HG02798 (cell line): Measurements from ENCODE around the gene PPCDC.

ENCODE experiments used
- ATAC-seq: cut with Tn5 transposase; IDR thresholded peaks from one replicate; pipeline ENCODE4 v1.9.1; 2021; ENCODE audit warnings: mild to moderate bottlenecking; ENCODE audit not compliant: unreplicated experiment, poor library complexity

PPCDC gene

DNA sequence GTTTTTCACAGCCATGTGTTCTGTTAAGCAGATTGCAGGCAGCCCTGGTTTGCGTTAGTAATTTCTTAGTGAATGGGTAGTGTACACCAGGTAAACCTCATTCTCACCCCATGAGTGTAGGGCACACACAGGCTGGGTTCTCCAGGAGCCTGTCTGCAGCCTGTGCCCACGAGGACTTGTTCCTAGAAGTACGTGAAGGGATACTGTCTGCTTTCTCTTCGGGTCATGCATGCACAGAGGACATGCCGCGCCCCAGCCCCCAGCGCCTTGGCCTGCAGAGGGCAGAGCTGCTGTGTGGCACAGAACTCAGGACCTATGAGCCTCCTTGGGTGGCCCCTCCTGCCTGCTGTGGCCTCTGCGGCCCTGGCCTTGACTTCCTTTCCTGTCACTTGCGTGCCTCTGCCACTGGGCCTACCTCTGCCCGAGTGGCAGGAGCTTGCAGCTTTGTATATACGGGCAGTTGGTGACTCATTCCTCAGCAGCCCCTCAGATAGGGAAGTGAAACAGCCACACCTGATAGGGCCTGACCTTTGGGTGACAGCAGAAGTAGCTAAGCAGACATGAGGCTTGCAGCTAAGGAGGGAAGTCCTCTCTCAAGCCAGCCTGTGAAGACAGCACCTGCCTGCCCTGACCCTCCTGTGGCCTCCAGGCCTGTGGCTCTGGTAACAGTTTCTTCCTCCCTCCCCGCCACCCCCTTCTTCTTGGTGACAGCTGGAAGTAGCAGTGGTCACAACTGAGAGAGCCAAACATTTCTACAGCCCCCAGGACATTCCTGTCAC is 19.5 kb downstream of the PPCDC start:
- peak; percentile 79 for ATAC-seq

DNA sequence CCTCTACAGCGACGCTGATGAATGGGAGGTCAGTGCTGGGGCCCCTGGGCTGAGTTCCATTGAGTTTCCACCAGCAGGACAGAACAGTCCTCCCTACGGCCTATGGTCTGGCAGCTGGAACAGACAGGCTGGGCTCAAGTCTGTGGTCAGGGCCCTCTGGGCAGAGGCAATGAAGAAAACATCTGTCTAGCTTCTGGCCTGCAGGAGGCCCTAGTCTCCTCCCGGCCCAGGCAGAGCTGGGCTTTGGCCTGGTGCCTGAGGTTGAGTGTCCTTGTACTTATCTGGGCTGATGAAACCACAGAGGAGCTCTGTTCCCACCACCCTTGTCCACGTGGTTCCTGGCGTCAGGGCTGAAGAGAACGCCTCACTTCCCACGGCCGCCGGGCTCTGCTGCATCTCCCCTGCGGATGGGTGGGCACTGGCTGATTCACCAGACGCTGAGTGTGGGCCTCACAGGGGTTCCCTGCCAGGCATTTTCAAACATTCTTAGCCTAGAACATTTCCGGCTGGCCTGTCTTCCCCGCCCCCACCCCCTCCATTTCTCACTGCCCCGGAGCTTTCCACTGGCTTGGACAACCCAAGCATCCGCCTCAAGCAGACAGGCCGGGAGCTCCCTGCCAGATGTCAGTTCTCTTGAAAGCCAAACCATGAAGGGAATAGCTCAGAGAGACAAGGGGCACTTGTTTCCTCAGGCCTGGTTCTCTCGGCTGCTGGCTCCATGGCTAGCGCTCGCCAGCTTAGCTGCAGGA is 20.3 kb downstream of the PPCDC start:
- peak; percentile 30 for ATAC-seq

DNA sequence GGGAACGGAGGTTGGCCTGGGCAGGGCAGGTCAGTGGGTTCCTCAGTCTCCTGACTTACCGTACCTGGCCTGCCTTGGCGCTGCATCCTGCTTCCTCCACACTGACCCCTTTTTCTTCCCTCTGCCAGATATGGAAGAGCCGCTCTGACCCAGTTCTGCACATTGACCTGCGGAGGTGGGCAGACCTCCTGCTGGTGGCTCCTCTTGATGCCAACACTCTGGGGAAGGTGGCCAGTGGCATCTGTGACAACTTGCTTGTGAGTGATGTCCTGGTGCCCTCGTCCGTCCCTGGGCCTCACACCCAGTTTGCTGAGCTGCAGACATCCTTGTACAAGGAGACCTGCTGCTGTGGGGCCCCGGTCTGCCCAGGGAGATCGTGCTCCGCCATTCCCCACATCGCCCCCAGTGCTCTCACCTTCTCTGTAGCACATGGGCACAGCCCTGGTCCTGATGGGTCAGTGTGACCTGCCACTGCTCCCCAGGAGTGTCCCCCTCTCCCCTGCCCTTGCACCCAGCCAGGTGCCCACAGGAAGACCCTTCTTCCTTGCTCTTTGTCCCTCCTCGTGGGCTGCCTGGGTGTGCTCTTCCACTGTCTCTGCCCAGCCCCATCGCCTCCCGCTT is 21.0 kb downstream of the PPCDC start:
- no peak for ATAC-seq

DNA sequence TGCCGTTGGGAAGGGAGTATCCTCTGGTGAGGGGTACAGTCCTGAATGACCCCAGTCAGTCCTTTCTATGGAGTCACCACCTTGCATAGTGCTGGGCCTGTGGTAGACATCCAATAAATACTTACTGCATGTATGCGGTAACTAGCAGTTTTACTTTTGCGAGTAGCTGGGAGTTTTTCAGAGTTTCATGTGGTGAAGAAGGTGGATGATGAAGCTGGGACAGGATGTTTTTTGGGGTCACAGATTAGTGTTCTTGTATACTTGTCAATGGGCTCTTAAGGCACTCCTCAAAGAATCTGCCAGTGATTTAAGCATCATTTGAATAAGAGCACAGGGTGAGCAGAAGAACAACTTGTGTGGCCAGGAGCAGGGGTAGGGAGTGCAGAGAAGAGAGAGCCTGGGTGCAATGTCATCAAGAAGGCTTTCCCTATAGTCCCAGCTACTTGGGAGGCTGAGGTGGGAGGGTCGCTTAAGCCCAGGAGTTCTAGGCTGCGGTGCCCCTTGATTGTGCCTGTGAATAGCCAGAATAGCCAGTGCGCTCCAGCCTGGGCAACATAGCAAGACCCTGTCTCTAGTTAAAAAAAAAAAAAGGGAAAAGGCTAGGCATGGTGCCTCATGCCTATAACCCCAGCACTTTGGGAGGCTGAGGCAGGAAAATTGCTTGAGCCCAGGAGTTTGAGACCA is 22.1 kb downstream of the PPCDC start:
- ATAC-seq = no peak

DNA sequence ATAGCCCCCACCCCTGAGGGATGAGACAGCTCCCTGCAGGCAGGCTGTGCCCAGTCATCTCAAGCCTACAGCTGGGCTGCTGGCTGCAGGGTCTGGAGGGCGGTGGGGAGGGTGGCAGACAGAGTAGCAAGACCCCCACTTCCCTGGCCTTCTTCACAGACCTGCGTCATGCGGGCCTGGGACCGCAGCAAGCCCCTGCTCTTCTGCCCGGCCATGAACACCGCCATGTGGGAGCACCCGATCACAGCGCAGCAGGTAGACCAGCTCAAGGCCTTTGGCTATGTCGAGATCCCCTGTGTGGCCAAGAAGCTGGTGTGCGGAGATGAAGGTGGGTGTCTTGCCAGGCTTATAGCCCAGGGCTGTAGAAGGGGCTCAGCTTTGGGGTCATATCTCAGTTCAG is 25.0 kb downstream of the PPCDC start:
- ATAC-seq = no peak

DNA sequence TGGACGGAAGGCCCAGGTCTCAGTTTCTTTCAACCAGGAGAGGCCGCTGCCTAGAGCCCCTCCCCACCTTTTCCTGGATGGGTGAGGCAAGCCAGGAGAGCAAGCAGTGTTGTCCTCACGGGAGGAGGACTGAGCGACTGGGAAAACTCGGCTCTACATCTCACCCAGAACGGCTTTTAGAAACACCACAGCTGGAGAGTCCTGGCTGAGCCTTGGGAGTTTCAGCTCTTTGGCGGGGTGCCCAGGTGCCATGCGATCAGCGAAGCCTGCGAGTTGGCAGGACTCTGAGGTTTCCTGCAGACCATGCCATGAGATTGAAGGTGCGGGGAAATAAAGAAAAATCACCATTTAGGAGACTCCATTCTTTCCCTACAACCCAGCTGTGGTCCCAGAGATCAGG is 26.0 kb downstream of the PPCDC start:
- no peak for ATAC-seq

DNA sequence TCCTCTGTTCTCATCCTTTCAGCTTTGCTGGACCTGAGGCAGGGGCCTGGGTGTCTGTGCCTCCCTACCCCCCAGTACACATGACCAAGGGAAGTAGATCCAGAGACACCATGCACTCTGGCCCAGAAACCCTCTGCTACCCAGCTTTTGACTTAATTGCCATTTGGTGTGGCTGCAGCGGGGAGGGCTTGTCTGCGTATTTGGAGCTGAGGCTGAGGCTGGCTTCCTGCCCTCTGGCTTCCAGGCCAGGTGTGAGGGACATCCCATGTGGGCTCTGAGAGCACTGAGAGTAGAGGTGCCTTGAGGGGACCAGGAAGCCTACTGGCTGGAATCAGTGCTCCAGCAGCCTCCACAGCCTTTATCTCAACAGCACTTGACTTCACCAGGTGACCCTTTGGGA is 26.9 kb downstream of the PPCDC start:
- no peak for ATAC-seq

DNA sequence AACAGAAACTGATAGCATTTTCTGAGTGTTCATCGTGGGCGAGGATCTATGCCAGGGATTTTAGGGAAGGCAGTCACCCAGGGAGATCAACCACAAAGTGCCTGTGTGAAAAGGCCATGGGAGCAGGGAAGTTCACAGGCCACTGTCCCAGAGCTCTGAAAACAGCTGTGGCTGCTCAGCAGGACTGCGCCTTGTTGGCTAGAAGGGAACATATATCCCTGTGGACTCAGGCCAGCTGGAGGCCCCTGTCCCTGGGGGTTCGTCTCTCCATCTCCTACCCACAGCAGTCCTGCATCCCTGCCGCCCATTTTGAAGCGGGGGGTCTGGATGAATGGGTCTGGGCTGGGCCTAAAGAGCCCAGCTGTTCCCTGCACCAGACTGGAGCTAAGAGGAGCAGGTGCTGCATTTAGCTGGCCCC is 27.8 kb downstream of the PPCDC start:
- ATAC-seq = no peak

DNA sequence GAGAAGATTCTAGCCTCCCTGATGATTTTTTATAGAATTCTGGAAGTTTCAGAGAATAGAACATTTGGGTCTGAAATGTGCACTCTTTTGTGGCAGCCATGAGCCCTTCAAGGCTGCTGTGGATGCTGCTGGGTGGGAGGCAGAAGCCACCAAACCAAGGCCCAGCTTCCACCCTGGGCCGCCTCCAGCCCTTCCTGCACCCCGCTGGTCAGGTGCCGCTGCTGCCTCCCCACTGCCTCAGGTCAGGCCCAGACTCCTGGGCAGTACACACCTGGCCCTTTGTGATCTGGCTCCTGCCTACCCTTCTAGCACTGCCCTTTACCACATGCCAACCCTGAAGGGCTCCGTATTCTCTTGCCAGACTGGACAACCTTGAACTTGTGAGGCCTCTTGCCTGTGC is 28.3 kb downstream of the PPCDC start:
- no peak for ATAC-seq

DNA sequence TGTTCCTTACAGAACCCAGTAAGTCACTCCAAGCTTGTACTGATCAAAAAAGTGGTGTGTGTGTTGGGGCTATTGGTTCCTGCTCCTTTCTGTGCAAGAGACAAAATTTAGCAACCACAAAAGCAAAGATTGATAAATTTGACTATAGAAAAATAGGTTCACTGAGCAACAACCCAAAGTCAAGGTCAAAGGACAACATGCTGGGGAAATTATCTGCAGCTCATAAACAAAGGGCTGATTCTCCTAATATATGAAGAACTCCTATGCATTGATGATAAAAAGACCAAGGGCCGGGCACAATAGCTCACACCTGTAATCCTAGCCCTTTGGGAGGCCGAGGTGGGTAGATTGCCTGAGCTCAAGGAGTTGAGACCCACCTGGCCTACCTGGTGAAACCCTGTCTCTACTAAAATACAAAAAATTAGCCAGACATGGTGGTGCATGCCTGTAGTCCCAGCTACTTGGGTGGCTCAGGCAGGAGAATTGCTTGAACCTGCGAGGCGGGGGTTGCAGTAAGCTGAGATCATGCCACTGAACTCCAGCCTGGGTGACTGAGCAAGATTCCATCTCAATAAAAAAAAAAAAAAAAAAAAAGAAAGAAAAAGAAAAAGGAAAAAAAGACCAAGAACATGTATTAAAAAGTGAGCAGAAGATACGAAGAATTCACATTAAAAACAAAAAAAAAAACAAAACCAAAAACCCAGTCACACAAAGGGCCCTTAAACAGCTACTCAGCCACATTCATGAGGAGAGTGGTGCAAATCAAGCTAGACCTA is 29.8 kb downstream of the PPCDC start:
- no peak for ATAC-seq

DNA sequence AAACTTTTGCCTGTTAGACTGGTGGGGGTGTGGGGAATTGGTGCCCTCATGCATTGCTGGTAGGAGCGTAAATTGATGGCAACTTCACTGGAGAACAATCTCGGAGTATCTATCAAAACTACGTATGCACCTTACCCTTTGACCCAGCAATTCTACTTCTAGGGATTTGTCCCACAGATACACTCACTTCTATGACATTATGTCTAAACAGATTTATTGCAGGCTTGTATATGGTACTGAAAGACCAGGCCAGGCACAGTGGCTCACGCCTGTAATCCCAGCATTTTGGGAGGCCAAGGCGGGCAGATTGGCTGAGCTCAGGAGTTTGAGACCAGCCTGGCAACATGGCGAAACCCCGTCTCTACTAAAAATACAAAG is 30.3 kb downstream of the PPCDC start:
- ATAC-seq = no peak

DNA sequence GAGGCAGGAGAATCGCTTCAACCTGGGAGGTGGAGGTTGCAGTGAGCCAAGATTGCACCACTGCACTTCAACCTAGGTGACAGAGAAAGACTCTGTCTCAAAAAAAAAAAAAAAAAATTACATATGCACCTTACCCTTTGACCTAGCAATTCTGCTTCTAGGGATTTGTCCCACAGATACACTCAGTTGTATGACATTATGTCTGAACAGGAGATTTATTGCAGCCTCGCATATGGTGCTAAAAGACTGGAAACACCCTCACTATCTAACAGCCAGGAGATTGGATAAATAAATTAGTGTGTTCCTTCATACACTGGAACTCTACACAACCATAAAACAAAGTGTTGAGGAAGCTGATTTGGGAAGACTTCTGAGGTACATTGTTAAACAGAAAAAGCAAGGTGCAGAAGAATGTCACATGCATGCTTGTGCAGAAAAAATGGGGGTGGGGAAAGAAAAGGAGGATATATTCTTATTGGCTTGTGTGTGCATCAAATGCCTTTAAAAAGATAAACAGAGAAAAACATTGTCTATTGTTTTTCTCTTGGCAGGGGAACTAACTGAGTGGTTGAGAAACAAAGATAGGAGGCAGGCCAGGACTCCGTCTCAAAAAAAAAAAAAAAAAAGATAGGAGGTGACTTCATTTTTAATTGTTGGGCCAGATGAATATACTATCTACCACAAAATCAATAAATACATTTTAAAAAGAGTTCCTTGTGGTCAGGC is 30.9 kb downstream of the PPCDC start:
- no peak for ATAC-seq

DNA sequence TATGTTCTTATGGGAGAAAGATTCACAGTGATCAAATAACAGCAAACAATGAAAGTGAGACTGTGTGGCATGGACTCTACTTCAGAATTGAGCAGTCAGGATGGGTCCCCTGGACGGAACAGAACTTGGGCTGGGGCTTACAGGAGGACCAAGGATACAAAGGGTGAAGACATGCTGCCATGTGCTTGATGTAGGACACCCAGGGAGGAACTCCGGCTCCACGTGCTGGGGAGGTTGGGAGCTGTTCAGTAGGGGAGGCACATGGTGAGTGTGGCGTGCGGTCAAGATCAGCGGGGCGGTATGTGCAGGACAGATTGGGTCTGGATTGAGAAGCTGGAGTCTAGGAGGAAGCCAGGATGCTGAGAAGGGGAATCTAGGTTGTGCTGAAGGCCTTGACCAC is 32.6 kb downstream of the PPCDC start:
- ATAC-seq = no peak

DNA sequence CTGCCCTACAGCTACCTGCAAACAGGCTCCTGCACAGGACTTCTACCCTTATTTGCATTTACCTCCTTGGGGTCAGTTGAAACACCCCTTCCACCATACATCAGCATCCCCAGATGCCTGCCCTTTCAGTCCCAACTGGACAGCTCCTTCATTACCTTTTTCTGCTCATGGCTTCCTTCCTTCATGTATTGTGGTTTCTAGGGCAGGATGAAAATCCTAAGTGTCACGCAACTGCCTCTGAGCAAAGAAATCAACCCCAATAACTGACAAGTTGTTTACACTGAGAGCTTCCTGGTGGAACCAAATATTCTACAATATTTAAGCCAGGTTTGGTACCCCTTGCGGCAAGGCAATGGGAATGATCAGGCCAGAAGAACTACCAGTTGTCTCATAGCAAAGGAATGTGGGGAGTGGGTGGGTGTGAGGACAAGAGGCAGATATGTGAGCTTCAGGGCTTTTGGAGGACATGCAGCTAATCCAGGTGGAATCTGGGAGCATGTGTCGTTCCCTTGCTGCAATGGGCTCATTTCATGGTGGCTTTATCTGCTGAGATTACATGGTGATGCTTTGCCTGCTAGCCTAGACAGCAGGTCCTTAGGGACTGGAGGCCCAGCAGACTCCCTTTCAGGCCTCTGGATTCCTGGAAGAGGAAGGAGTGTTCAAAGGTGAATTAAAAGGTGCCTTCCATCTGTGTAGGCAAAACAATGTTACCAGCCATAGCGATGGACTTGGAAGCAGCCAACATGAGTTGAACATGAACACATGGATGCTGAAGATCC is 34.9 kb downstream of the PPCDC start:
- ATAC-seq = no peak

DNA sequence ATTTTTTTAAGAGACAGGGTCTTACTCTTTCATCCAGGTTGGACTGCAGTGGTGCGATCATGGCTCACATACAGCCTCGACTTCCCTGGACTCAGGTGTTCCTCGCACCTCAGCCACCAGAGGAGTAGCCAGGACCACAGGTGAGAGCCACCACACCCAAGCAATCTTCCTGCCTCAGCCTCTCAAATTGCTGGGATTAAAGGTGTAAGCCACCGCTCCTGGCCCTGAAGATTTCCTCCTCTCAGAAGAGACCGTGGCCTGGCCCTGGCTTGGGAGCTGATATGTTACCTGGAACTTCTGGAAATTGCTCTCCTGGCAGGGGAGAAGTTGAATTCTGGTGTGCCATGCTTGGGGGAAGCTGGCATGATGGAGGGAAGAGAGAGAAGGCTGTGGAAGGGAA is 36.2 kb downstream of the PPCDC start:
- ATAC-seq = no peak

DNA sequence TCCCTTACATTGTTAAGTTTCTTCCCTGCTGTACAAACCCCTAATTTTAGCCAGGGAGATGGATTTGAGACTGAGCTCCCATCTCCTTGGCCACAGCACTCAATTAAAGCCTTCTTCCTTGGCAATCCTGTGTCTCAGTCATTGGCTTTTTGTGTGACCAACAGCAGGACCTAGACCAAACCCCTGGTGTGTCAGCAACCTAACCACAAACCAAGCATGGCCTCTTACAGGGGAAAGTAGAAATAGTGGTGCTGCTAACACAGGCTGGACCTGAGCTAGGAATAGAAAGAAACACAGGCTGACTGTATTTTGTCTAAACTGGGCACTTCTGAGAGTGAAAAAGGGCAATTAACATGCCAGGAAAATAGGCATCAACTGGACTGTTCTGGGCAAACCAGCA is 37.9 kb downstream of the PPCDC start:
- ATAC-seq = peak; percentile 83

DNA sequence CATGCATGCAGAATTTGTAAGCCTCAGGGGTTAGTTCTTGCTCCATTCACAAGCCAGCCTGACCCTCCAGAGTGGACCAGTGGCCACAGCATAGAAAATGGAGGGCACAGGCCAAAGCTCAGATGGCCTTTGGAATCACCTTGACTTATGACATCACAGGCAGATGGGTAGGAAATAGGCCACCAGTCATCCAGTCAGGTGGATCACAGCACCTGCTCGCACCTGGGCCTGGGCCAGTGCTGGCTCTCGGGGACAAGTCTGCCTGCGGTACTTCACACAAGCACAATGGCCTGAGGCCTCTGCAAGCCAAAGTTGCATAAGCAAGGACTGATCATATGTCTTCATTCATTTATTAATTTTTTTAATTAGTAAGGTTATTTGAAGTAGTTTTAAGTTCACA is 39.3 kb downstream of the PPCDC start:
- no peak for ATAC-seq

DNA sequence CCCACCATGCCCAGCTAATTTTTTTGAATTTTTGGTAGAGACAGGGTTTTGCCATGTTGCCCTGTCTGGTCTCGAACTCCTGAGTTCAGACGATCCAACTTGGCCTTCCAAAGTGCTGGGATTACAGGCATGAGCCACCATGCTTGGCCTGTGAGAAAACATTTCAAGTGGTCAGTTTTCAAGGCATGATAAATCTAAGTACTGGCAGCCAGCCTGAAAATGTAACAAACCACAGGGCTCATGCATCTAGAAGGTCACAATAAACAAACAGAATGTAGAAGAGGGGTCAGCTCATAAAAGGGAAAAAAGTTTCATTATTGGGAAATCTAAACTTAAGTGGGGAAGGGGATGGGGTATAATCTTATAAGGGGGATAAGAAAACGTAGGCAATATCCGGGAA is 39.9 kb downstream of the PPCDC start:
- no peak for ATAC-seq

DNA sequence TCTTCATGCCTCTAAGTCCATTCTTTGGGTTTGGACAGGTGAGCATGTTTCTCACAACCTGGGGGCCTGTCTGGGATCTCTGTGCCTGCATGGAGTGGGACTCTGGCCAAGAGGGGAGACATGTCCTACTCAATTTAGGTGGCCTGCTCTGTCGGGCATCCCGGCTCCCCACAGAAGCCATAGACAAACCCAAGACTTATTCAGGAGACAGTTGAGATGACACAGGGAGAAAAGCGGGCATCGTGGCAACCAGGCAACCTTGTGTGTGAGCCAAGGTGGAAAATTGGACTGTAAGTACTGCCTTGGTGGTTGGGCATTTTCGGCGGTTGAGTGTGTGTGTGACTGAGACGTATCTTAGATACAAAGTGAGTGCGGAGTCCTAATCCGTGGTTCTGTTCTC is 40.5 kb downstream of the PPCDC start:
- ATAC-seq = no peak
